ENCODE results near the gene ARFGEF3.
"Not testable (repeated sequence)": the region's sequence is repeated elsewhere in the genome, so short reads cannot be mapped to it uniquely, and the experiment has no call there.

ARFGEF3 gene

DNA sequence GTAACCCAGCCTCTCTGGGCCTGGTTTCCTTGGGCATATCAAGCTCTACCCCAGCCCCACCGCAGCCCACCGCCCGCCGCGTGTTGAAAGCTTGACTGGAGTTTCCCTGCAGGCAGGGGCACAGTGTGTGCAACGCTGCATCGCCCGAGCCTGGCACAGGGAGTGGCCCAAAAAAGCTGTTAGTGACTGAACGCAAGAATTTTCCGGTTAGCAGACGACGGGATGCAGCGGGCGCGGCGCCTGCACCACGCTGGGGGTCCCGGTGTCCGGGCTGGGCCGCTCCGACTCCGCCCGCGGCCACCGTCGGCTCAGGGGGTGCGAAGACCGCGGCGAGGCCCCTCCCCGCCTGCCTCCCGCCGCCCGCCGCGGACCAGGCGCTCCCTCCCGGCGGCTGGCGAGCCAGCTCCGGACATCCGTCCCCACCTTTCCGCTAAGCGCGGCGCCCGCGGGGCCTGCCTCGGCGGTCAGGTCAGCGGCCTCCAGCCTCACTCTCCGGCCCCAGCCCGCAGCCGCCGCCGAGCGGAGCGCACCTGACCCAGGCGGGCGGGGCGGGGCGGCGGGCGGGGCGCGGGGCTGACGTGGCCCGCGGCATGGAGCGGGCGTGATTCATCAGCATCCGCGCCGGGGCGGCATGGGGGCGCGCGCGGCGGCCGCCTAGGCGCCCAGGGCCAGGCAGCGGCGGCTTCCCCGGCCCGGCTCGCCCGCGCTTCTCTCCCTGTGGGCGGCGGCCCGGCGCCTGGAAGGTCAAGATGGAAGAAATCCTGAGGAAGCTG is at the start of gene ARFGEF3:
TSS of gene ARFGEF3 (plus strand) at position 602 of the 773 bp plus-strand sequence. CDS start at position 750, 148 bp downstream.
- DNase-seq (ENCODE audit: low read depth in 3 of 3, low spot score in 1 of 3) = peak in 2 of 3 donors; percentile 15 to 46

DNA sequence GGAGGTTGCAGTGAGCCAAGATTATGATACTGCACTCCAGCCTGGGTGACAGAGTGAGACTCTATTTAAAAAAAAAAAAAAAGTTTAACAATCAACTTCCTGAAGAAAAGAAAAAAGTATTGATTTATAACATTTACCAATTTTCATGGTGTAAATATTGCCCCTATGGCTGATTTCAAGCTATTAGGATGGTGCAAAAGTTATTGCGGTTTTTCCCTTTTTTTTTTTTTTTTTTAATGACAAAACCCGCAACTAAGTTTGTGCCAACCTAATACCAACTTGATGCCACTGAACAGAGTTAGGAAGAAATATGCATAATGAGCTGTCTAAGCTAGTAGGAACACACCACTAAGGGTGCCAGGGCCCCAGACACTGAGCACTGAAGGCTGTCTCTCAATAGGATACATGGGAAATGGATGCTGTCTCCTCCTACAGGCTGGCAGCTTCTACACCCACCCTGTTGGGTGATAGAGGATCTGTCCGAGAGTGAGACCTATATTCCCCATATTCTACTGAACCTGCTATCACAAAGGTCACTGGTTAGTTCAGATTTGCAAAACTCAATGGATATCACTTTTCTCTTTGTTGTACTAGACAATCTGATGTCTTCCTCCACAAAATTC is 48.0 kb upstream of the ARFGEF3 start:
- DNase-seq (ENCODE audit: low read depth in 3 of 3, low spot score in 1 of 3) = no peak

DNA sequence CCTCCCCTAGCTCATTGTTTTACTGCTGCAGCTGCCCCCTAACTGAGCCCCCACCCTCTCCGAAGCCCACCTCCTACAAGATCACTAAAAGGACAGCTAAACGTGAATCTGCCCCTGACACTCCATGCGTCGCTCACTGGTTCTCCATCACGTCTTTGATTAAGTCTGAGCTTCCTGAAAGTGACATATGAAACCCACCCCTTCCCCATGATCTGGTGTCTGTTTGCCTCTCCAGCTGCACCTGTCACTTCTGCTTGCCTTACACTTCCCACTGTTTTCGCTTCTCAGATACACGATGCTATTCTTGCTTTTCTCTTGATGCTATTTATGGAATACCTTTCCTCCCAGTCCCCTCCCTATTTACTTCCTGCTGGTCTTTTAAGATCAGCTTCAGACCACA is 46.5 kb upstream of the ARFGEF3 start:
- DNase-seq (ENCODE audit: low read depth in 3 of 3, low spot score in 1 of 3) = no peak

DNA sequence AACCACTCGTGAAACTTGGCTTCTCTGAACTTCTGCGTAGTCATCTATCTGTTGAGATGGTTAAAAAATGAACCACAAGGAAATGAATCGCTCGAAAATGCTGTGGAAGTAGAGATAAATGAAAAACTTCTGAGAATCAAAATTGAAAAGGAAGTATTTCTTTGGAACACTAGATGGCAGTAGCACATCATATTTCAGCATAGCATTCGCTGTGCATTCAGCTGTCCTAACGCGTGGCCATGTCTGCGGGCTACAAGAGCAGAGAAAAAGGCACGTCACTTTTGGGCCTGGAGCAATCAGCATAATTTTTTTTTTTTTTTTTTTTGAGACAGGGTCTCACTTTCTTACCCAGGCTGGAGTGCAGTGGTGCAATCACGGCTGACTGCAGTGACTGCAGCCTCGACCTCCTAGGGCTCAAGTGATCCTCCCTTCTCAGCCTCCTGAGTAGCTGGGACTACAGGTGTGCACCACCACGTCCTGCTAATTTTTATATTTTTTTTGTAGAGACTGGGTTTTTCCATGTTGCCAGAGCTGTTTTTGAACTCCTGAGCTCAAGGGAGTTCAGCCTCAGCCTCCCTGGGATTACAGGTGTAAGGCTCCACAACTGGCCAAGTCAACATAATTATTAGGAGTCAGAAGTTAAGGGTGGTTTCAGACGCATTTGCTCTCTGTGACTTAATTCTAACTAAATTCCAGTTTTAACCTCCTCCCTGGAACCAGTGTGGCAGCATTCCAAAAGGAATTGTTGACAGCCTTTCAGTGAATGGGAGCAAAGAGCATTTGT is 45.7 kb upstream of the ARFGEF3 start:
- no peak for DNase-seq (ENCODE audit: low read depth in 3 of 3, low spot score in 1 of 3)

- no peak for DNase-seq (ENCODE audit: low read depth in 3 of 3, low spot score in 1 of 3)
These were observed 45.1 kb upstream of the ARFGEF3 start for GRCh38 chr6:138116661-138116999.

- no peak for DNase-seq (ENCODE audit: low read depth in 3 of 3, low spot score in 1 of 3)
These were observed 44.3 kb upstream of the ARFGEF3 start for GRCh38 chr6:138117376-138117914.

GRCh38 chr6:138119229-138119628 is 42.5 kb upstream of the ARFGEF3 start:
- not testable (repeated sequence) for DNase-seq (ENCODE audit: low read depth in 3 of 3, low spot score in 1 of 3)

DNA sequence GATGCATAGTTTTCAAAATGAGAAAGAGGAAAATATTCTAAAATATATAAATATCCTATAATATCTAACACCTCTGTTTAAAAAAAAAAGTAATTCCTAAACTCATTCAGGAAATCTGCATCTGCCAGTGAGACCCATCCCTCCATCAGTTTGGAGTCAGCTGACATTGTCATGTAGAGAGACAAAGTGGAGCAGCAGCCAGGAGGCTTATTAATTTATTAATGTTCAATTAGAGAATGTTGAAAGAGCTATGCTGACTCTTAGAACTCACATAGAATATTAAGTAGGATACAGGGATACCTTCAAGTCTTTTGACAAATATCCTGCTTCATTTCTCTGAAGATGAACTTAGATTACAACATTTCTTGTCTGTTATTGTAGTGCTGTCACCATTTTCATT is 41.8 kb upstream of the ARFGEF3 start:
- DNase-seq (ENCODE audit: low read depth in 3 of 3, low spot score in 1 of 3) = no peak

DNA sequence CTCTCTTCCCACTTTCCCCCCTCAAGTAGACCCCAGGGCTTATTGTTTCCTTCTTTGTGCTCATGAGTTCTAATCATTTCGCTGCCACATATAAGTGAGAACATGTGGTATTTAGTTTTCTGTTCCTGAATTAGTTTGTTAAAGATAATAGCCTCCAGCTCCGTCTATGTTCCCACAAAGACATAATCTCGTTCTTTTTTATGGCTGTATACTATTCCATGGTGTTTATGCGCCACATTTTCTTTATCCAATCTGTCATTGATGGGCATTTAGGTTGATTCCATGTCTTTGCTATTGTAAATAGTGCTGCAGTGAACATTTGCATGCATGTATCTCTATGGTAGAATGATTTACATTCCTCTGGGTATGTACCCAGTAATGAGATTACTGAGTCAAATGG is 37.6 kb upstream of the ARFGEF3 start:
- no peak for DNase-seq (ENCODE audit: low read depth in 3 of 3, low spot score in 1 of 3)

DNA sequence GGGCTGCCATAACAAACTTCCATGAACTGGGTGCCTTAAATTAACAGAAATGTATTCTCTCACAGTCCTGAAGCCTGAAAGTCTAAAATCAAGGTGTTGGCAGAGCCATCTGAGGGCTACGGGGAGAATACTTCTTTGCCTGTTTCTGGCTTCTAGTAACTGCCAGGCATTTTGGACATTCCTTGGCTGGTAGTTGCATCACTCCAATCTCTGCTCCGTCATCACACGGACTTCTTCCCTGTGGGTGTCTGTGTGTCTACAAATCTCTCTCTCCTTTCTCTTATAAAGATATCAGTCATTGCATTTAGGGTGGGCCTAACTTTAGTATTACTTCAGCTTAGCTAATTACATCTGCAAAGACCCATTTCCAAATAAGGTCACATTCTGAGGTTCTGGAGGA is 33.6 kb upstream of the ARFGEF3 start:
- DNase-seq (ENCODE audit: low read depth in 3 of 3, low spot score in 1 of 3) = no peak

- DNase-seq (ENCODE audit: low read depth in 3 of 3, low spot score in 1 of 3) = no peak
These were observed 32.5 kb upstream of the ARFGEF3 start for GRCh38 chr6:138129190-138129589.

DNA sequence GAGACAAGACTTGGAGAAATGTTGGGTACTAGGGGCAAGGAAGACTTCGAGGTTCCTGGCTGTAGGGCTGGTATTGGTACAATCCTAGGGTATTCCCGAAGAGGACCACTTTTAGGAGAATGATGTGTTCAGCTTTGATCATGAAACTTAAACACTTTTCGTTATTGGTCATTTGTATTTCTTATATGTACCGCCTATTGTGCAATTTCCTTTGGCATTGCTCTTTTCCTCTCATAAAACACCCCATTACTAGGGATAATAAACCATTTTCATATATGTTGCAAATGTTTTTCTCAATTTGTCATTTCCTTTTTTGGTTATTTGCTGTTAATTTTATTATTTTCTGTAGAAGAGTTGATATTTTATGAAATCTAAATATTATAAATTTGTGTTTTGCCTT is 18.9 kb upstream of the ARFGEF3 start:
- no peak for DNase-seq (ENCODE audit: low read depth in 3 of 3, low spot score in 1 of 3)

GRCh38 chr6:138145402-138145801 is 16.3 kb upstream of the ARFGEF3 start:
- DNase-seq (ENCODE audit: low read depth in 3 of 3, low spot score in 1 of 3) = no peak

- no peak for DNase-seq (ENCODE audit: low read depth in 3 of 3, low spot score in 1 of 3)
These were observed 15.2 kb upstream of the ARFGEF3 start for GRCh38 chr6:138146544-138146943.

- no peak for DNase-seq (ENCODE audit: low read depth in 3 of 3, low spot score in 1 of 3)
These were observed 6.3 kb upstream of the ARFGEF3 start for GRCh38 chr6:138155443-138155842.

DNA sequence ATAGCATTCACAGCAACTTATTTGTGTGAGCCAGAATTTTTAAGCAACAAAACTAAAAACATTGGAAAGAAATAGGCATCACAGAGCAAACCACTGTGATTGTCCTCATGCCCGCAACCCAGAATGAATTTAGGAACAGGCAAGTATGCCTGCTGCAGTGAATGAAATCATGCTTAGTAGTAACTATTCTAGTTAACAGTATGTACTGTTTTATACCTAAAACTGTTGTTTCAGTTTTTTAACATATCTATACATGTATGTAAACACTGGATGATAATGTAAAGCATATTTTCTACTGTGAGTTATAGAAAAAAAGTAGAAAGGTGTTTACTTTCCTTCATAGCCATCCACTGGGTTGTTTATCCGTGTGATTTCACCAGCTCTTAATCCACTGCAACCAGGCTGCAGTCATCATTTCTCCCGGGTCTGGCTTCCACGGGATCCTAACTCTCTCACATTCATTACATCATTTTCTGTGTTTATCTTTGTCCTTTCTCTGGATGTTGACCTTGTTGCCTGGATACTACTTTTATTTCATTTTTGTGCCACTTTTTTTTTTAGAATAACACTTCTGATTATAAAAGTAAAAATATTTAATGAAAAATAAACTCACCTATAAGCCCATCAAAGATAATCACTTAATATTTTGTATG is 3.6 kb upstream of the ARFGEF3 start:
- no peak for DNase-seq (ENCODE audit: low read depth in 3 of 3, low spot score in 1 of 3)

- DNase-seq (ENCODE audit: low read depth in 3 of 3, low spot score in 1 of 3) = no peak
These were observed 2.5 kb upstream of the ARFGEF3 start for GRCh38 chr6:138159246-138159645.

- no peak for DNase-seq (ENCODE audit: low read depth in 3 of 3, low spot score in 1 of 3)
These were observed 1.2 kb upstream of the ARFGEF3 start for GRCh38 chr6:138160329-138161087.

GRCh38 chr6:138161088-138161337 is 726 bp upstream of the ARFGEF3 start:
- no peak for DNase-seq (ENCODE audit: low read depth in 3 of 3, low spot score in 1 of 3)

- no peak for DNase-seq (ENCODE audit: low read depth in 3 of 3, low spot score in 1 of 3)
These were observed 594 bp downstream of the ARFGEF3 start for GRCh38 chr6:138162111-138162954.

Data from stimulated activated CD4-positive, alpha-beta T cell treated with anti-CD3 and anti-CD28 coated beads, TNF-alpha, amount 100 ng/mL, for 1 hour (primary cell).